ENCODE results near the gene DGKD.

DNA sequence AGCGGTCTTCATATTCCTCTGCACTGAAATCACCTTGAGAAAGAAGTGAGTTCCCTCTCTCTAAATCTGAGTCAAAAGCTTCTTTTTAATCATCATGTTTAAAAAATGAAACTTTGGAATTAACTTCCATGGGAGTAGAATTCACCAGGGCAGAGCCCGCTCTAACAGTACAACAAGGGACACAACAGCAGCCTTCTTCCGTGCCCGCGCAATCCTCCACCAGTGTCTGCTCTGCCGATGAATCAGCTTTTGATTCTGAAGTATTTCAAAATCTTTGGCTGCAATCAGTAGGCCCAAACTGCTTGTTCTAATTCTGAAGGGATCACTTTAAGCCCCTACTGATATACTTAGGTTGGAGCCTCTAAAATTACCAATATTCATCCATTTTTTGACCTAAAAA, 135.4 kb downstream of the DGKD start:
- TF ChIP-seq ZNF79 (CRISPR knock-in tag; IDR thresholded peaks at IDR 0.05; ENCODE audit: low read depth) (no peak), FOXP1 (CRISPR knock-in tag; IDR thresholded peaks at IDR 0.05) (no peak), CHD4 (IDR thresholded peaks at IDR 0.05; ENCODE audit: insufficient read depth, insufficient replicate concordance, low read depth, low read length, poor library complexity, severe bottlenecking) (no peak), PTTG1 (tag; IDR thresholded peaks at IDR 0.05; ENCODE audit: low read depth) (no peak), TAF1 (IDR thresholded peaks at IDR 0.05; ENCODE audit: control insufficient read depth, extremely low read depth, insufficient read depth, low read length, severe bottlenecking) (no peak), POLR2A (conservative IDR thresholded peaks at IDR 0.05) (no peak), EZH2 (IDR thresholded peaks at IDR 0.05; ENCODE audit: borderline replicate concordance, low read depth, low read length) (no peak), EGR1 (conservative IDR thresholded peaks at IDR 0.05) (no peak), BCL6 (CRISPR knock-in tag; IDR thresholded peaks at IDR 0.05) (no peak), RBBP5 (IDR thresholded peaks at IDR 0.05; ENCODE audit: borderline replicate concordance, insufficient read depth, low read length, poor library complexity, severe bottlenecking) (no peak)
- TF ChIP-seq, protein P1, sequence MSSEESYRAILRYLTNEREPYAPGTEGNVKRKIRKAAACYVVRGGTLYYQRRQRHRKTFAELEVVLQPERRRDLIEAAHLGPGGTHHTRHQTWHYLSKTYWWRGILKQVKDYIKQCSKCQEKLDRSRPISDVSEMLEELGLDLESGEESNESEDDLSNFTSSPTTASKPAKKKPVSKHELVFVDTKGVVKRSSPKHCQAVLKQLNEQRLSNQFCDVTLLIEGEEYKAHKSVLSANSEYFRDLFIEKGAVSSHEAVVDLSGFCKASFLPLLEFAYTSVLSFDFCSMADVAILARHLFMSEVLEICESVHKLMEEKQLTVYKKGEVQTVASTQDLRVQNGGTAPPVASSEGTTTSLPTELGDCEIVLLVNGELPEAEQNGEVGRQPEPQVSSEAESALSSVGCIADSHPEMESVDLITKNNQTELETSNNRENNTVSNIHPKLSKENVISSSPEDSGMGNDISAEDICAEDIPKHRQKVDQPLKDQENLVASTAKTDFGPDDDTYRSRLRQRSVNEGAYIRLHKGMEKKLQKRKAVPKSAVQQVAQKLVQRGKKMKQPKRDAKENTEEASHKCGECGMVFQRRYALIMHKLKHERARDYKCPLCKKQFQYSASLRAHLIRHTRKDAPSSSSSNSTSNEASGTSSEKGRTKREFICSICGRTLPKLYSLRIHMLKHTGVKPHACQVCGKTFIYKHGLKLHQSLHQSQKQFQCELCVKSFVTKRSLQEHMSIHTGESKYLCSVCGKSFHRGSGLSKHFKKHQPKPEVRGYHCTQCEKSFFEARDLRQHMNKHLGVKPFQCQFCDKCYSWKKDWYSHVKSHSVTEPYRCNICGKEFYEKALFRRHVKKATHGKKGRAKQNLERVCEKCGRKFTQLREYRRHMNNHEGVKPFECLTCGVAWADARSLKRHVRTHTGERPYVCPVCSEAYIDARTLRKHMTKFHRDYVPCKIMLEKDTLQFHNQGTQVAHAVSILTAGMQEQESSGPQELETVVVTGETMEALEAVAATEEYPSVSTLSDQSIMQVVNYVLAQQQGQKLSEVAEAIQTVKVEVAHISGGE (CRISPR knock-in tag; IDR thresholded peaks at IDR 0.05), result no peak
- TF ChIP-seq, protein P2, sequence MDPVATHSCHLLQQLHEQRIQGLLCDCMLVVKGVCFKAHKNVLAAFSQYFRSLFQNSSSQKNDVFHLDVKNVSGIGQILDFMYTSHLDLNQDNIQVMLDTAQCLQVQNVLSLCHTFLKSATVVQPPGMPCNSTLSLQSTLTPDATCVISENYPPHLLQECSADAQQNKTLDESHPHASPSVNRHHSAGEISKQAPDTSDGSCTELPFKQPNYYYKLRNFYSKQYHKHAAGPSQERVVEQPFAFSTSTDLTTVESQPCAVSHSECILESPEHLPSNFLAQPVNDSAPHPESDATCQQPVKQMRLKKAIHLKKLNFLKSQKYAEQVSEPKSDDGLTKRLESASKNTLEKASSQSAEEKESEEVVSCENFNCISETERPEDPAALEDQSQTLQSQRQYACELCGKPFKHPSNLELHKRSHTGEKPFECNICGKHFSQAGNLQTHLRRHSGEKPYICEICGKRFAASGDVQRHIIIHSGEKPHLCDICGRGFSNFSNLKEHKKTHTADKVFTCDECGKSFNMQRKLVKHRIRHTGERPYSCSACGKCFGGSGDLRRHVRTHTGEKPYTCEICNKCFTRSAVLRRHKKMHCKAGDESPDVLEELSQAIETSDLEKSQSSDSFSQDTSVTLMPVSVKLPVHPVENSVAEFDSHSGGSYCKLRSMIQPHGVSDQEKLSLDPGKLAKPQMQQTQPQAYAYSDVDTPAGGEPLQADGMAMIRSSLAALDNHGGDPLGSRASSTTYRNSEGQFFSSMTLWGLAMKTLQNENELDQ (CRISPR knock-in tag; IDR thresholded peaks at IDR 0.05; ENCODE audit: borderline replicate concordance), result no peak
- TF ChIP-seq, protein P3, sequence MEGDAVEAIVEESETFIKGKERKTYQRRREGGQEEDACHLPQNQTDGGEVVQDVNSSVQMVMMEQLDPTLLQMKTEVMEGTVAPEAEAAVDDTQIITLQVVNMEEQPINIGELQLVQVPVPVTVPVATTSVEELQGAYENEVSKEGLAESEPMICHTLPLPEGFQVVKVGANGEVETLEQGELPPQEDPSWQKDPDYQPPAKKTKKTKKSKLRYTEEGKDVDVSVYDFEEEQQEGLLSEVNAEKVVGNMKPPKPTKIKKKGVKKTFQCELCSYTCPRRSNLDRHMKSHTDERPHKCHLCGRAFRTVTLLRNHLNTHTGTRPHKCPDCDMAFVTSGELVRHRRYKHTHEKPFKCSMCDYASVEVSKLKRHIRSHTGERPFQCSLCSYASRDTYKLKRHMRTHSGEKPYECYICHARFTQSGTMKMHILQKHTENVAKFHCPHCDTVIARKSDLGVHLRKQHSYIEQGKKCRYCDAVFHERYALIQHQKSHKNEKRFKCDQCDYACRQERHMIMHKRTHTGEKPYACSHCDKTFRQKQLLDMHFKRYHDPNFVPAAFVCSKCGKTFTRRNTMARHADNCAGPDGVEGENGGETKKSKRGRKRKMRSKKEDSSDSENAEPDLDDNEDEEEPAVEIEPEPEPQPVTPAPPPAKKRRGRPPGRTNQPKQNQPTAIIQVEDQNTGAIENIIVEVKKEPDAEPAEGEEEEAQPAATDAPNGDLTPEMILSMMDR (IDR thresholded peaks at IDR 0.05 in 2 of 3, conservative IDR thresholded peaks at IDR 0.05 in 1 of 3; ENCODE audit: insufficient read depth in 2 of 3, low read depth in 1 of 3, low read length in 3 of 3), result no peak
- TF ChIP-seq, protein P4, sequence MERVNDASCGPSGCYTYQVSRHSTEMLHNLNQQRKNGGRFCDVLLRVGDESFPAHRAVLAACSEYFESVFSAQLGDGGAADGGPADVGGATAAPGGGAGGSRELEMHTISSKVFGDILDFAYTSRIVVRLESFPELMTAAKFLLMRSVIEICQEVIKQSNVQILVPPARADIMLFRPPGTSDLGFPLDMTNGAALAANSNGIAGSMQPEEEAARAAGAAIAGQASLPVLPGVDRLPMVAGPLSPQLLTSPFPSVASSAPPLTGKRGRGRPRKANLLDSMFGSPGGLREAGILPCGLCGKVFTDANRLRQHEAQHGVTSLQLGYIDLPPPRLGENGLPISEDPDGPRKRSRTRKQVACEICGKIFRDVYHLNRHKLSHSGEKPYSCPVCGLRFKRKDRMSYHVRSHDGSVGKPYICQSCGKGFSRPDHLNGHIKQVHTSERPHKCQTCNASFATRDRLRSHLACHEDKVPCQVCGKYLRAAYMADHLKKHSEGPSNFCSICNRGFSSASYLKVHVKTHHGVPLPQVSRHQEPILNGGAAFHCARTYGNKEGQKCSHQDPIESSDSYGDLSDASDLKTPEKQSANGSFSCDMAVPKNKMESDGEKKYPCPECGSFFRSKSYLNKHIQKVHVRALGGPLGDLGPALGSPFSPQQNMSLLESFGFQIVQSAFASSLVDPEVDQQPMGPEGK (CRISPR knock-in tag; IDR thresholded peaks at IDR 0.05; ENCODE audit: borderline replicate concordance), result no peak
